Inflammatory macrophage (primary cell): Measurements from ENCODE around the gene KISS1R.
"Not testable (repeated sequence)": the region's sequence is repeated elsewhere in the genome, so short reads cannot be mapped to it uniquely, and the experiment has no call there.

Experiments
- DNase-seq, 2 donors: peaks; one replicate each; pipeline ENCODE4 v3.0.0-alpha.2; 2020 to 2022

The KISS1R gene

DNA sequence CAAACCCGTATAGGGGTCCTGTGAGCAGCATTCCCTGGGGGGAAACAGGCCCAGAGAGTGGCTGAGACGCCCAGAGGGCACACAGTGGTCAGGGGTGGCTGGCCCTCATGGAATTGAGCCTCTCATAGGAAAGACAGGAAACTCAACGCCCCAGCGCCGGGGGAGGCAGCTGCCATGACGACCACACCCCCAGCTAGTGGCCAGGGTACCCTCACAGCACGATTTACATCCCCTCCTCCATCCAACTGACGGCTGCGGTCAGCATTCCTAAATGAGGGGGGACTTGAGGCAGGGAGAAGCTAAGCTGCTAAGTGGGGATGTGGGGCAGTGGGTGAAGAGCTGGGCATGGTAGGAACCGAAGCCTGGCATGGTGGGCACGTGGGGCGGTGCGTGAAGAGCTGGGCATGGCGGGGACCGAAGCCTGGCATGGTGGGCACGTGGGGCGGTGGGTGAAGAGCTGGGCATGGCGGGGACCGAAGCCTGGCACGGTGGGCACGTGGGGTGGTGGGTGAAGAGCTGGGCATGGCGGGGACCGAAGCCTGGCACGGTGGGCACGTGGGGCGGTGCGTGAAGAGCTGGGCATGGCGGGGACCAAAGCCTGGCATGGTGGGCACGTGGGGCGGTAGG lies 34.1 kb upstream of the KISS1R start:
- no peak for DNase-seq

DNA sequence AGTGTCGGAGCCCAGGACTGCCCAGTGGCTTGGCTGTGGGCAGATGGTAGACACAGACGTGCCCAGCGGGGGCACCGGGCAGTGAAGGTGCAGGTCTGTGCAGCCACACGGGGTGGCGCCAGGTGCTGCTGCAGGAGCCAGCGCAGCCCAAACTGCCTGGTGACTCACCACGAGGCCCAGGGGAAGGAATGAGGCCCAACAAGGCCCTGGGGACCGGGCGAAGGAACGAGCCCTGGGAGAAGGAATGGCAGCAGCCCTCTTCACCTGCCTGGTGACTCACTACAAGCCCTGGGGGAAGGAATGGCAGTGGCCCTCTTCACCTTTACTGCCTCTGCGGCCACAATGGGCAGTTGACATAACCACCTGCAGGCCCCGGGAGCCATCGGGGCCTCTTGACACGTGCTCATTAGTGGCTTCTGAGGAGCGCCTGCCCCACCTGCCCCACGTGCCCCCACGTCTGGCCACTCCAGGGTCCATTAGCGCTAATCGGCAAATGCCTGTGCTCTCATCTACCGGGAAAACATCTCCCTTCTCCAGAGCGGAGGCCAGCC lies 33.4 kb upstream of the KISS1R start:
- DNase-seq, result no peak

DNA sequence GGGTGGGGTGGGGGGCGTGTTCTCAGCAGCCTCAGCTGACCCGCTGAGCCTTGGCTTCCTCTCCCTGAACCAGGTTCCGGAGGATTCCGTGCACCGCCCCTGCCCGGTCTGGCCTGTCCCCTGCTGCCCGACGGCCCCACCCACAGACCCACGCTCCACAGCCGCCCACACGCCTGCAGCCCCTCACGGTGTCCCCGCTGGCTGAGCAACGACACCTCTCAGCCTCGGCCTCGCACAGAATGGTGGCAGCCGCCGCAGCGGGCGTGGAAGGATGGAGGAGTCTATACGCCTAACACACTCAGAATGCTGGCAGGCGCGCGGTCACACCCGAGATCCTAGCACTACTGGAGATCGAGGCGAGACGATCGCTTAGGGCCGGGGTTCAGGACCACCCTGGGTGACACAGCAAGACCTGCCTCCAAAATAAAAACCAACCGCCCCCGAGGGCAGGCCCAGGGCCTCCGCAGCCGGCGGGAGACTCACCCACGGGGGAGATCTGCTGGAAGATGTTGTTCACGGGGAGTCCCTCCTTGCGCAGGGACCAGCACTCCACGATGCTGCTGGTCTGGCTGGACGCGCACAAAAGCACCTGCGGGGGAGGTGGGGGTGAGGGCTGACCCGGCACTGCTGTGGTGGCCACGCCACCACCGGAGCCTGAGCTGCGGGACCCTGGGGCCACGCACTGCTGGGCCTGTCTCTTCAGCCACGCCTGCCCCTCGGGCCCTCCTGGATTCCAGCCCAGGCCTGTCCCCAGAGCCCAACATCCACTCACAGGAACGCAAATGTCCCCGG lies 32.5 kb upstream of the KISS1R start:
- no peak for DNase-seq

DNA sequence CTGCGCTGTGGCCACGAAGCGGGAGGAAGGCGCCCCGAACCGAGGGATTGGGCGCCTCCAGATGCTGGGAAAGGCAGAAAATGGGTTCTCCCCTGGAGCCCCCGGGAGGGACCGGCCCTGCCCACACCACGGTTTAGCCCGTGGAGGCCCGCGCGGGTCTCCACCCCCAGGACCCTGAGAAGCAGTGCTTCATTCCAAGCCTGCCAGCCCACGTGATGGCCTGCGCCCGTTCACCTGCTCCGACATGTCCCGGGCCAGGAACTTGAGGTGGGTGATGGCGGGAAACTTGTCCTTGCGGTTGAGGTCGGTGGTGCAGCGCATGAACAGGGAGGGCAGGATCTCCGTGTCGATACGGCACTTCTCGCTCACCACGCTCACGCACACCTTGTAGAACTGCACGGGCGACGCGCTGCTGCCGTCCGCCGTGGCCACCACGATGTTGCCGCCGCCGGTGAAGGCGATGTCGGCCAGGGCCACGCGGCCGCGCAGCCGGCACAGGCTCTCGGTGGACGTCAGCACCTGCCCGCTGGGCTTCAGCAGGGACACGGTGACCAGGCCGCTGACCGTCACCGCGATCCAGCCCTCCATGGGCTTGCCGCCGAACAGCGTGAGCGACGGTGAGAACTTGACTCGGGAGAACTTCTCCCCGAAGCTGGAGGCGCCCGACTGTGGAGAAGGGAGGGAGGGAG lies 31.5 kb upstream of the KISS1R start:
- DNase-seq, result no peak

DNA sequence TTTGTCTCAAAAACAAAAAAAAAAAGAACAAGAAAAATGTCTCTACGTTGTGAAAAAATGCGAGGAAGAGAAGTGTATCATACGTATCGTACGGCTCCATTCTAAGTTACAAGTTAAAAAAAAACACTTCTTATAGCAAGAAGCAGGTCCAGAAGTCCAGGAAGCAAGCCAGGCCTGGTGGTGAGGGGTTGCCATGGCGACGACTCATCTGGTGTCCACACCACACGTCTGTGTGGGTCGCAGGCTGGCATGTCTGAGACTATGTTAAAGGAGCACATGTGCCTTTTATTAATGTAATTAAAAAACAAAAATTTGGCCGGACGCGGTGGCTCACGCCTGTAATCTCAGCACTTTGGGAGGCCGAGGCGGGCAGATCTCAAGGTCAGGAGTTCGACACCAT lies 30.1 kb upstream of the KISS1R start:
- no peak for DNase-seq

DNA sequence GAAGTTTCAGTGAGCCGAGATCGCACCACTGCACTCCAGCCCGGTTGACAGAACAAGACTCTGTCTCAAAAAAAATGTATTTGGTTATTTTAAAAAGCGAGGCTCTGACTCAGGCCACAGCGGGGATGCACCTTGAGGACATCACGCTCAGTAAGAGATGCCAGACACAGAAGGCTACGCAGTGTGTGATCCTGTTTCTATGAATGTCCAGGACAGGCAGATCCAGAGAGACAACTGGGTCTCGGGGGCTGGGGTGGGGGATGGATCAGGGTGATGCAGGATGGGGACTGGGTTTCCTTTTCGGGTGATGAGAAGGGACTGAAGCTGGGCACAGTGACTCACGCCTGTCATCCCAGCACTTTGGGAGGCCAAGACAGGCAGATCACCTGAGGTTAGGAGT lies 29.5 kb upstream of the KISS1R start:
- DNase-seq, result no peak

DNA sequence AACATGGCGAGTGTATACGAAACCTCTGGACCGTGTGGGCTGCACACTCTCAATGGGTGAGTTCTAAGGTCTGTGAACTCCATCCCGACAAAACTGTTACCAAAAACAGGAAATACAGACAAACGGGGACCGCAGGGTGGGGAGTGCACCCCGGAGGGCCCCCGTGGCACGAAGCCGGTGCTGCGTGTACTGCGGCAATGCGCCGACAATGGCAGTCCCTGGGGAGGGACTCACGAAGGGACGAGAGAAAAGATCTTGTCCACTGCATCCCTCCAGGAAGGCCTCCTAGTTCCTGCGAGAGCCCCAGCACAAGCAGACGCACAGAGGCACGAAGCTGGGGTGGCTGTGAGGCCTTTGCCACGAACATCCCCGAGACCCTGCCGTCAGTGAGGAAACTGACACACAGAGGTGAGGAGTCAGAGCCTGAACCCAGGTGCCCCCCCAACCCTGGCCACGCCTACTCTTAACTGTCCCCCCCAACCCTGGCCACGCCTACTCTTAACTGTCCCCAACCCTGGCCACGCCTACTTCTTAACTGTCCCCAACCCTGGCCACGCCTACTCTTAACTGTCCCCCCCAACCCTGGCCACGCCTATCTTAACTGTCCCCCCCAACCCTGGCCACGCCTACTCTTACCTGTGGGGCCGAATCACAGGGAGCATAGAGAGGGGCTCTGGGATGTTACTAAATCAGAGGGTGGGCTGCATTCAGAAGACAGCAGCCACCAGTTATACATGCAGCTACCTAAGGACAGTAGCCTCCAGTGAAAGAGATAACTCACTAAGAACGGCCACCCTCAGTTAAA lies 28.4 kb upstream of the KISS1R start:
- DNase-seq, result no peak

DNA sequence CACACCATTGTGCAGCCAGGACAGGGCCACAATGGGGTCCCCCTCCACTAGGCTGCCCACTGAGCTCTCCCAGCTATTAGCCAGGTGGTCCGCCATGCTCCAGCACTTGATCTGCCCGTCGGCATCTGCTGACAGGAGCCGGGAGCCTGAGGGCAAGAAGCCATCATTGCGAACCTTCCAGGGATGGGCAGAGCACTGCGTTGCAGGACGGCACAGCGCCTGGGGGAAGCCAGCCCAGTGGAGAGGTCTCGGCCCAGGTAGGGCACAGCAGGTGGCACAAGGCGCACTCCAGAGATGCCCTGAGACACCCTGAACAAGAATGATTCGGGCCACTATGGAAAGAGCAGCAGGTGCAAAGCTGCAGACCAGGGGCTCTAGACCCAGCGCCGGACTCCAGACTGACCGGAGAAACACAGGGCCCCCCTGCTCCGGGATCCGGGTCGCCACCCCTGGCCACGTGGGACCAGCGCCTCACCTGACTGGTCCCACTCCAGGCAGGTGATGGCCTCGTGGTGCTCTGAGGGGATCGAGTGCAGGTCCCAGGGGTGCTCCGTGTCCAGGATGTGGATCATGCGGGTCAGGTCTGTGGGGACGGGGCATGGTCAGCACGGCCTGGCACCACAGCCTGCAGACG lies 27.4 kb upstream of the KISS1R start:
- no peak for DNase-seq

DNA sequence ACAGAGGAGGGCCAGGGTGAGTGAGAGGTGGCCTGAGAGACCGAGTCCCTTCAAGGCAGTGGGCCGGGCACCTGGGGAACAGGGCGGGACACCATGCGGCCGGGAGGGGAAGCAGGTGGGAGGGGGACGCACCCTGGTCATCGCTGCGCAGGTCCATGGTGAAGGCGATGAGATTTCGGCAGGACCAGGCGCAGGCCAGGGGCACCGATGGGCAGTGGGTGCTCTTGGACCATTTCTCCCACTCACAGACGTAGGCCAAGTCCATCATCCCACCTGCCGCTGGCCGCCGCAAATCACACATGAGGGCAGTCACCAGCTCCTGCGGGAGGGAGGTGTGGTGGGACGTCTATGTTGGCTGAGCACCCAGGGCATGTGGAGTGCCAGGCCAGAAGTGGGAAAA lies 26.3 kb upstream of the KISS1R start:
- no peak for DNase-seq

DNA sequence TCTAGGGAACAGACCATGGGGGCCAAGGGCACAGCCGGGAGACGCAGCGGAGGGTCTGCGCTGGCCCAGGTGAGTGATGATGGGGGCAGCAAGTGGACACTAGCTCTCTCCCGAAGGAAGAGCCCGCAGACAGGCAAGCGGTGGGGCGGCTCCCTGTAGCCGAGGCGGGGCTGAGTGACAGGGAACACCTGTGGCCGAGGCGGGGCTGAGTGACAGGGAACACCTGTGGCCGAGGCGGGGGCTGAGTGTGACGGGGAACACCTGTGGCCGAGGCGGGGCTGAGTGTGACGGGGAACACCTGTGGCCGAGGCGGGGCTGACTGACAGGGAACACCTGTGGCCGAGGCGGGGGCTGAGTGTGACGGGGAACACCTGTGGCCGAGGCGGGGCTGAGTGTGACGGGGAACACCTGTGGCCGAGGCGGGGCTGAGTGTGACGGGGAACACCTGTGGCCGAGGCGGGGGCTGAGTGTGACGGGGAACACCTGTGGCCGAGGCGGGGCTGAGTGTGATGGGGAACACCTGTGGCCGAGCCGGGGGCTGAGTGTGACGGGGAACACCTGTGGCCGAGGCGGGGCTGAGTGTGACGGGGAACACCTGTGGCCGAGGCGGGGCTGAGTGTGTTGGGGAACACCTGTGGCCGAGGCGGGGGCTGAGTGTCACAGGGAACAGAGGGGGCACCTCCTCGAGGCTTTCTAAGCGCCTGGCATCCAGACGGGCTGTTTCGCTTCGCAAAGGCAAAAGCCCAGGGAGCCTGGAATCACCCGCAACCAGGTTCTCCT lies 25.5 kb upstream of the KISS1R start:
- not testable (repeated sequence) for DNase-seq

DNA sequence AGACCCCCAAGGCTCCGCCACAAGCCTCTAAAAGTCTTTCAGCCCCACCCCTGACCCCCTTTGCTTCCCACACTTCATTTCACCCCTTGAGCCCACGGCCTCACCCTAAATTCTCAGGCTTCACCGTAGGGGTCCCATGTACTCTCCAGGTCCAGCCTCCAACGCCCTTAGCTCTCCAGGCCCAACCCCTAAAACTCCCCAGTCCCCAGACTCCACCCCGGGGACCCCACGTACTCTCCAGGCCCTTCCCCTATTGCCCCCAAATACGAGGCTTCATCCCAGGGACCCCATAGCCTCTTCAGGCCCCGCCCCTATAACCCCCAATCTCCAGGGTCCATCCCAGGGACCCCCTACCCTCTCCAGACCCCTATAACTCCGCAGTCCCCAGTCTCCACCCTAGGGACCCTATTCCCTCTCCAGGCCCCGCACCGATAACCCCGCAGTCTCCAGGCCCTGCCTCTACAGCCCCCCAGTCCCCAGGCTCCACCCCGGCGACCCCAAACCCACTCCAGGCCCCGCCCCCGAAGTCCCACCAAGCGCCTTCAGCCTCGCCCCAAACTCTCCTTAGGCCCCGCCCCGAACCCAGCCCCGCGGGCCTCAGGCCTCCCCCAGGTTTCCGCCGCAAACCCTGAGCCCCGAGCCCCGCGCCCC lies 24.8 kb upstream of the KISS1R start:
- no peak for DNase-seq

DNA sequence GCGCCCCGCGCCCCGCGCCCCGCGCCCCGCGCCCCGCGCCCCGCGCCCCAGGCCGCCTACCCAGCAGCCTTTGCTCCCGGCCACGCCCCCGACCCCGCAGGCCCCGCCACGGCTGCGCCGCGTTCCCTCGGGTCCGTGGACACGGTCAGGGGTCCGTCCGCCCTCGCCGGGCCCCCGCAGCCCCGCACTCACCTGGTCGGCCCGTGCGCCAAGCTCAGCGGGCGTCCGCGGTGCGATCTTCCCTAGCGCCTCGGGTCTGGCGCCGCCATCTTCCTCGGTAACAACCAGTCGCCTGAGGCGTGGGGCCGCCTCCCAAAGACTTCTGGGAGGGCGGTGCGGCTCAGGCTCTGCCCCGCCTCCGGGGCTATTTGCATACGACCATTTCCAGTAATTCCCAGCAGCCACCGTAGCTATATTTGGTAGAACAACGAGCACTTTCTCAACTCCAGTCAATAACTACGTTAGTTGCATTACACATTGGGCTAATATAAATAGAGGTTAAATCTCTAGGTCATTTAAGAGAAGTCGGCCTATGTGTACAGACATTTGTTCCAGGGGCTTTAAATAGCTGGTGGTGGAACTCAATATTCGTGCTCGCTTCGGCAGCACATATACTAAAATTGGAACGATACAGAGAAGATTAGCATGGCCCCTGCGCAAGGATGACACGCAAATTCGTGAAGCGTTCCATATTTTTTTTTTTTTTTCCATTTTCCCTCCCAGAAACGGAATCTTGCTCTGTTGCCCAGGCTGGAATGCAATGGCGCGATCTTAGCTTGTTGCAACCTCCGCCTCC lies 24.0 kb upstream of the KISS1R start, which contains the start of the genes MED16 and RNU6-9:
TSS of gene MED16 (minus strand) at position 294 of the 796 bp plus-strand sequence. CDS start 2,056 bp downstream, outside the sequence.
TSS of gene RNU6-9 (plus strand) at position 591 of the 796 bp plus-strand sequence.
- peak; percentile 94 to 96 for DNase-seq

DNA sequence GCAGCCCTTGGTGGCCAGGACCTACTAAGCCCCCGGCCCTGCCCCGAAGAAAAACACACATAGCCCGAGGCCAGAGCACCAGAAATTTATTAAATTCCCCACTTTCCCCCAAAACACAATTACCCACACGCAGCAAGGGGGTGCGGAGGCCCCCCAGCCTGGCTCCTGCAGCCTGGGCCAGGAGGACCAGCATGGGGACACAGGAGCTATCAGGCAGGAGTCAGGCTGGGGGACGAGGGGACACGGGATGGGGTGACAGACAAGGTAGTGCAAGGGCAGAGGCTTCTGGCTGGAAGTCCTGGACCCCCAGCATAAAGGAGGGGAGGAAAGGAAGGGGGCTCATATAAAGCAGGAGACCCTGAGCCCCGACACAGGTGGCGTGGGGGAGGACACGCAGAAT lies 20.7 kb upstream of the KISS1R start:
- DNase-seq, result no peak

DNA sequence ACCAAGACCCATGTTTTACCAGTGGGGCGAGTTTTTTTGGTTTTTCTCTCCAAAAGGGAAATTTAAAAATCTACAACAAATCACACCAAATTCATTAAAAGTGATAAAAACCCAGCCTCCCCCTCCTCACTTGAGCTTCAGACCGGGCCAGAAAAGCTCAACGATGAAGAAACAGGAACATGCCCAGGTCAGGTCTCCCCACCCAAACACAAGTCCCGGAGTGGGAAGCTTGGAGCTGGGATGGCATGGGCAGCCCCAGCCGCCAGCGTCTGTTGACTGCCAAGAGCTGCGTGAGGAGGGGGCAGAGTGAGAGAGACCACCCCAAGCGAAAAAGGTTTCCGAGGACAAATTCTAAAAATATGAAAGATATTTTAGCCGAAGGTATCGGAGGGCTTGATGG lies 20.1 kb upstream of the KISS1R start:
- DNase-seq, result no peak

DNA sequence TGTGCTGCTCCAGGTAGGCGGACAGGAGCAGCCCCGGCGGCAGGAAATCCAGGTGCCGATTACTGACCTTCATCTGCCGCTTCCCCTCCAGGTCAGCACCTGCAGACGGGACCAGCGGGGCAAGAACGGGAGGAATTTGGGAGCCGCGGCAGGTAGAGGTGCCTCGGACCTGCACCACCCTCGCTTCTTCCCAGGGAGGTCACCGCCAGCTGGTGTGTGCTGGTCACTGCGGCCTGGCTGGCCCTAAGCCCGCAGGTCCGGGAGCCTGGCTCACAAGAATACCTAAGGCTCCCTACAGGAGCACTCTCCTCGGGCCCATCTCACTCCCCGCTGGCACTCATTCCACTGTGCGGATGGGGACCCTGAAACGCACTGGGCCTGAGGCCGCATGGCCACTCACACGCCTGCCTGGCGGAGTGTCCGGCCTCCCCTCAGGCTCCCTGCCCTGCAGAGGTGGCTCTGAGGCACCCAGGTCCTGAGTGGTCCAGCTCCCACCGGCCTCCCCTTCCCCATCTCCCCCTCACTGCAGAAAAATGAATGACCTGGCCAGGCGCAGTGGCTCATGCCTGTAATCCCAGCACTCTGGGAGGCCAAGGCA lies 19.6 kb upstream of the KISS1R start:
- no peak for DNase-seq

DNA sequence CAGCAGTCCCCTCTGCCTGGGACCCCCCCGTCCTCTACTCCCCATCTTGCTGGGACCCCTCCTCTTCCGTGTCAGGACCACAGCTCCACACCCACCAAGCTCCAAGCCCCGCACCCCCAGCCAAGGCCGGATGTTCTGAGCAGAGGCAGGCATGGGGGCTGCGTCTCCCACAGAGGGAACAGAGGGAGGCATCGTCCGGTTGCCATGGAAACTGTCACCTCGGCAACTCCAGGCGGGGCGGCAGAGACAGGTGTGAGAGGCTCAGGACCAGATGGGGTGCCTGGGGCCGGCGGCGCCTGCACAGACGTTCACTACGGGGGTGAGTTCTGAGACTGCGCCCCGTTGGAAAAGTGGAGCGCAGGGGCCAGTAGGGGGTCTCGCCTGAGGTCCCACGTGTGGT lies 18.5 kb upstream of the KISS1R start:
- DNase-seq, result no peak

DNA sequence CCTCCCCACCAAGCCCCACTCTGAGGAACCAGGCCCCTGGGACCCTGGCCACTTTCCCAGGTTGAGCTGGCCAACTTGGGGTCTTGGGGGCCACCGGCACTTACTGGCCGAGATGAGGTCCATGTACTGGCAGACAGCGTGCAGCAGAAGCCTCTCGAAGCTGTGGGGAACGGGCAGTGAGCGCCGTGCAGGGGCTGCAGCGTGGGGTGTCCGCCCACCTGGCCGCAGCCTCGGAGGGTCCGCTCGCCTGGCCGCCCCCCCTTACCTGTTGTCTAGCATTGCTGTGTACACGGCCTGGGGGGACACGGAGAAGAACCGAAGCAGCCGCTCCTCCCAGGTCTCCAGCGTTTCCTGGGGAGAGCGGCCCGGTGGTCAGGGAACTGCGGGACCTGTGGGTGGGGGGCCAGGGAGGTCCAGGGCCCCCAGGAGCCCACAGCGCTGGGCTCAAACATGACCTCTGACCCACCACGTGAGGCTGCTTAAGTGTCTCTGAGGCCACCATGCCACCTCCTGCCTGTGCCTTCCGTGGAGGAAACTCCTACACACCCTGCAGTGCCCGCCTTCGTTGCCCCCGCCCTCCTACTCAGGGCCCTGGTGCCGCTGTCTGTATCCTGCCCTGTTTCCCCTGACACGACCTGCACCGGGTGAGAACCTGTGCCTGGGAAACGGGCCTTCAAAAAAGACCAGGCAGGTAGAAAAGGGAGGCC lies 17.6 kb upstream of the KISS1R start:
- DNase-seq, result no peak

DNA sequence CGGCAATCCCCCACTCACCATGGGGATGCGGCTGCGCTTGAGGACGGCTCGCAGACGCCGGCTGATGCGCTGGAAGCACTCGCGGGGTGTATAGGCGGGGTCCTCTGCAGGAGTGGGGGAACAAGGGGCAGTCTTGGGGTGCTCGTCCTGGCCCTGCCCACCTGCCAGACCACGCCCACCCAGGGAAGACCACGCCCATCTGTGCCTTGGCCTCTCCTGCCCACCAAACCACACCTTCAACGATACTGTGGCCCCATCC lies 17.2 kb upstream of the KISS1R start:
- DNase-seq, result no peak
